Measurements from ENCODE around the gene TRIM47. TPM values are rescaled to one million over a fixed set of nuclear protein-coding genes. Genes with fewer than 3 reads are reported as not detected.

The TRIM47 gene
- total and polyA plus RNA-seq, 2 of the 13 experiments (the other 11 are each of a cell fraction or from before 2014, with no cell fraction given), result 33.5 to 82.0 TPM

DNA sequence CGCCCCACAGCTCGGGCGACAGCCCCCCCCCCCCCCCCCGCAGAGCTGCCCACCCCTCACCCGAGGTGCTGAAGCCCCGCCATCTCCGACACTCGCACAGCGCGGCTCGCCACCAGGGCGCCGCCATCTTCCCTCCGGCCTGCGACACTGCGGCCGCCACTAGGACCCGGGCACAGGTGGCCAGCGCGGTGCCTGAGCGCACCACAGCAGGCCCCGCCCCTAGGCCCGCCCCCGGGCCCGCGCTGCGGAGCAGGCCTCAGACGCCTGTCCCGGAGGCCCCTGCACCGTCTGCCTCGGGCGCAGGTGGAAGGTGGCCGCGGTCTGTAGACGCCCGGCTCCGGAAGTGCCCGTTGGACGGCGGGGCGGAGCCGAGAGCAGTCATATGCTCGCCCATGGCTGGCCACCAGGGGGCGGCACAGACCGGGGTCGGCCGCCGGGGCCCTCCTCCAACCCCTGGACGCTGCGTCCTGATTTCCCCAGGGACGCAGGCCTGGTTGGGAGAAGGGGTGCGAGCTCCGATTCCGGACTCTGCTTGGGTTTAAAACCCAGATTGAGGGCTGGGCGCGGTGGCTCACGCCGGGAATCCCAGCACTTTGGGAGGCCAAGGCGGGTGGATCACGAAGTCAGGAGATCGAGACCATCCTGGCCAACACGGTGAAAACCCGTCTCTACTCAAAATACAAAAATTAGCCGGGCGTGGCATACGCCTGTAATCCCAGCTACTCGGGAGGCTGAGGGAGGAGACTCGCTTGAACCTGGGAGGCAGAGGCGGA is 26.6 kb upstream of the TRIM47 start, which contains the start of gene MRPL38 (continued):
- no peak; the same call in 1 of the 2 replicates for TF ChIP-seq DNMT1 (CRISPR knock-in tag; IDR thresholded peaks at IDR 0.05)
- TF ChIP-seq, protein P1, sequence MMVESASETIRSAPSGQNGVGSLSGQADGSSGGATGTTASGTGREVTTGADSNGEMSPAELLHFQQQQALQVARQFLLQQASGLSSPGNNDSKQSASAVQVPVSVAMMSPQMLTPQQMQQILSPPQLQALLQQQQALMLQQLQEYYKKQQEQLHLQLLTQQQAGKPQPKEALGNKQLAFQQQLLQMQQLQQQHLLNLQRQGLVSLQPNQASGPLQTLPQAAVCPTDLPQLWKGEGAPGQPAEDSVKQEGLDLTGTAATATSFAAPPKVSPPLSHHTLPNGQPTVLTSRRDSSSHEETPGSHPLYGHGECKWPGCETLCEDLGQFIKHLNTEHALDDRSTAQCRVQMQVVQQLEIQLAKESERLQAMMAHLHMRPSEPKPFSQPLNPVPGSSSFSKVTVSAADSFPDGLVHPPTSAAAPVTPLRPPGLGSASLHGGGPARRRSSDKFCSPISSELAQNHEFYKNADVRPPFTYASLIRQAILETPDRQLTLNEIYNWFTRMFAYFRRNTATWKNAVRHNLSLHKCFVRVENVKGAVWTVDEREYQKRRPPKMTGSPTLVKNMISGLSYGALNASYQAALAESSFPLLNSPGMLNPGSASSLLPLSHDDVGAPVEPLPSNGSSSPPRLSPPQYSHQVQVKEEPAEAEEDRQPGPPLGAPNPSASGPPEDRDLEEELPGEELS (CRISPR knock-in tag; IDR thresholded peaks at IDR 0.05), result peak; percentile 73; the same call in 1 of the 2 replicates
- peak; percentile 55; the same call in 1 of the 2 replicates for TF ChIP-seq GABPA (IDR thresholded peaks at IDR 0.05; ENCODE audit: low read depth, low read length)
- peak; percentile 81 for TF ChIP-seq GABPA (CRISPR knock-in tag; IDR thresholded peaks at IDR 0.05; ENCODE audit: low read depth)
- peak; percentile 46; the same call in 1 of the 2 replicates for TF ChIP-seq NFKBIZ (CRISPR knock-in tag; IDR thresholded peaks at IDR 0.05)
- no peak for TF ChIP-seq NFE2L2 (IDR thresholded peaks at IDR 0.05; ENCODE audit: low read length)
- TF ChIP-seq, protein P2, sequence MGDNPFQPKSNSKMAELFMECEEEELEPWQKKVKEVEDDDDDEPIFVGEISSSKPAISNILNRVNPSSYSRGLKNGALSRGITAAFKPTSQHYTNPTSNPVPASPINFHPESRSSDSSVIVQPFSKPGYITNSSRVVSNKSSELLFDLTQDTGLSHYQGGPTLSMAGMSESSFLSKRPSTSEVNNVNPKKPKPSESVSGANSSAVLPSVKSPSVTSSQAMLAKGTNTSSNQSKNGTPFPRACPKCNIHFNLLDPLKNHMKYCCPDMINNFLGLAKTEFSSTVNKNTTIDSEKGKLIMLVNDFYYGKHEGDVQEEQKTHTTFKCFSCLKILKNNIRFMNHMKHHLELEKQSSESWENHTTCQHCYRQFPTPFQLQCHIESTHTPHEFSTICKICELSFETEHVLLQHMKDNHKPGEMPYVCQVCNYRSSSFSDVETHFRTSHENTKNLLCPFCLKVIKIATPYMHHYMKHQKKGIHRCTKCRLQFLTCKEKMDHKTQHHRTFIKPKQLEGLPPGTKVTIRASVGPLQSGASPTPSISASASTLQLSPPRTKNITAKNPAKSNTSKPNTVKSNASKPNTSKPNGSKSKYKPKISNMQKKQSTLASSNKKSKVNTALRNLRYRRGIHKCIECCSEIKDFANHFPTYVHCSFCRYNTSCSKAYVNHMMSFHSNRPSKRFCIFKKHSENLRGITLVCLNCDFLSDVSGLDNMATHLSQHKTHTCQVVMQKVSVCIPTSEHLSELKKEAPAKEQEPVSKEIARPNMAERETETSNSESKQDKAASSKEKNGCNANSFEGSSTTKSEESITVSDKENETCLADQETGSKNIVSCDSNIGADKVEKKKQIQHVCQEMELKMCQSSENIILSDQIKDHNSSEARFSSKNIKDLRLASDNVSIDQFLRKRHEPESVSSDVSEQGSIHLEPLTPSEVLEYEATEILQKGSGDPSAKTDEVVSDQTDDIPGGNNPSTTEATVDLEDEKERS (CRISPR knock-in tag; IDR thresholded peaks at IDR 0.05), result peak; percentile 51; the same call in 1 of the 2 replicates
- TF ChIP-seq, protein P3, sequence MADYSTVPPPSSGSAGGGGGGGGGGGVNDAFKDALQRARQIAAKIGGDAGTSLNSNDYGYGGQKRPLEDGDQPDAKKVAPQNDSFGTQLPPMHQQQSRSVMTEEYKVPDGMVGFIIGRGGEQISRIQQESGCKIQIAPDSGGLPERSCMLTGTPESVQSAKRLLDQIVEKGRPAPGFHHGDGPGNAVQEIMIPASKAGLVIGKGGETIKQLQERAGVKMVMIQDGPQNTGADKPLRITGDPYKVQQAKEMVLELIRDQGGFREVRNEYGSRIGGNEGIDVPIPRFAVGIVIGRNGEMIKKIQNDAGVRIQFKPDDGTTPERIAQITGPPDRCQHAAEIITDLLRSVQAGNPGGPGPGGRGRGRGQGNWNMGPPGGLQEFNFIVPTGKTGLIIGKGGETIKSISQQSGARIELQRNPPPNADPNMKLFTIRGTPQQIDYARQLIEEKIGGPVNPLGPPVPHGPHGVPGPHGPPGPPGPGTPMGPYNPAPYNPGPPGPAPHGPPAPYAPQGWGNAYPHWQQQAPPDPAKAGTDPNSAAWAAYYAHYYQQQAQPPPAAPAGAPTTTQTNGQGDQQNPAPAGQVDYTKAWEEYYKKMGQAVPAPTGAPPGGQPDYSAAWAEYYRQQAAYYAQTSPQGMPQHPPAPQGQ (CRISPR knock-in tag; IDR thresholded peaks at IDR 0.05; ENCODE audit: borderline replicate concordance), result 0 out of 2 replicates have a peak, but pooled peaks have one; percentile 84
- no peak for TF ChIP-seq HOXA7 (CRISPR knock-in tag; IDR thresholded peaks at IDR 0.05)
- no peak for TF ChIP-seq NR1H2 (CRISPR knock-in tag; IDR thresholded peaks at IDR 0.05; ENCODE audit: borderline replicate concordance, low read depth)
- TF ChIP-seq ZNF709 (CRISPR knock-in tag; IDR thresholded peaks at IDR 0.05), result peak; percentile 72; the same call in 1 of the 2 replicates
- TF ChIP-seq, protein P4, sequence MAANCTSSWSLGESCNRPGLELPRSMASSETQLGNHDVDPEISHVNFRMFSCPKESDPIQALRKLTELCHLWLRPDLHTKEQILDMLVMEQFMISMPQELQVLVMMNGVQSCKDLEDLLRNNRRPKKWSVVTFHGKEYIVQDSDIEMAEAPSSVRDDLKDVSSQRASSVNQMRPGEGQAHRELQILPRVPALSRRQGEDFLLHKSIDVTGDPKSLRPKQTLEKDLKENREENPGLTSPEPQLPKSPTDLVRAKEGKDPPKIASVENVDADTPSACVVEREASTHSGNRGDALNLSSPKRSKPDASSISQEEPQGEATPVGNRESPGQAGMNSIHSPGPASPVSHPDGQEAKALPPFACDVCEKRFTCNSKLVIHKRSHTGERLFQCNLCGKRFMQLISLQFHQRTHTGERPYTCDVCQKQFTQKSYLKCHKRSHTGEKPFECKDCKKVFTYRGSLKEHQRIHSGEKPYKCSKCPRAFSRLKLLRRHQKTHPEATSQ (CRISPR knock-in tag; IDR thresholded peaks at IDR 0.05; ENCODE audit: borderline replicate concordance), result peak; percentile 80
- TF ChIP-seq ZNF883 (CRISPR knock-in tag; IDR thresholded peaks at IDR 0.05; ENCODE audit: not compliant biosample characterization), result peak; percentile 90
- no peak for TF ChIP-seq ZNF83 (CRISPR knock-in tag; IDR thresholded peaks at IDR 0.05; ENCODE audit: borderline replicate concordance)
- TF ChIP-seq ZNF207 (IDR thresholded peaks at IDR 0.05; ENCODE audit: borderline replicate concordance), result no peak
- TF ChIP-seq ISL2 (CRISPR knock-in tag; IDR thresholded peaks at IDR 0.05), result peak; percentile 96
- peak; percentile 85 for TF ChIP-seq GATAD2A (CRISPR knock-in tag; IDR thresholded peaks at IDR 0.05)
- peak; percentile 100 for TF ChIP-seq STAG1 (CRISPR knock-in tag; IDR thresholded peaks at IDR 0.05)

All from HepG2 (cell line).